ENCODE data around the gene EVPL. TPM values are rescaled to one million over a fixed set of nuclear protein-coding genes. Genes with fewer than 3 reads are reported as not detected.

Gene EVPL
- total and polyA plus RNA-seq, 2 of the 13 experiments (the other 11 are each of a cell fraction or from before 2014, with no cell fraction given): 2.1 to 8.2 TPM

DNA sequence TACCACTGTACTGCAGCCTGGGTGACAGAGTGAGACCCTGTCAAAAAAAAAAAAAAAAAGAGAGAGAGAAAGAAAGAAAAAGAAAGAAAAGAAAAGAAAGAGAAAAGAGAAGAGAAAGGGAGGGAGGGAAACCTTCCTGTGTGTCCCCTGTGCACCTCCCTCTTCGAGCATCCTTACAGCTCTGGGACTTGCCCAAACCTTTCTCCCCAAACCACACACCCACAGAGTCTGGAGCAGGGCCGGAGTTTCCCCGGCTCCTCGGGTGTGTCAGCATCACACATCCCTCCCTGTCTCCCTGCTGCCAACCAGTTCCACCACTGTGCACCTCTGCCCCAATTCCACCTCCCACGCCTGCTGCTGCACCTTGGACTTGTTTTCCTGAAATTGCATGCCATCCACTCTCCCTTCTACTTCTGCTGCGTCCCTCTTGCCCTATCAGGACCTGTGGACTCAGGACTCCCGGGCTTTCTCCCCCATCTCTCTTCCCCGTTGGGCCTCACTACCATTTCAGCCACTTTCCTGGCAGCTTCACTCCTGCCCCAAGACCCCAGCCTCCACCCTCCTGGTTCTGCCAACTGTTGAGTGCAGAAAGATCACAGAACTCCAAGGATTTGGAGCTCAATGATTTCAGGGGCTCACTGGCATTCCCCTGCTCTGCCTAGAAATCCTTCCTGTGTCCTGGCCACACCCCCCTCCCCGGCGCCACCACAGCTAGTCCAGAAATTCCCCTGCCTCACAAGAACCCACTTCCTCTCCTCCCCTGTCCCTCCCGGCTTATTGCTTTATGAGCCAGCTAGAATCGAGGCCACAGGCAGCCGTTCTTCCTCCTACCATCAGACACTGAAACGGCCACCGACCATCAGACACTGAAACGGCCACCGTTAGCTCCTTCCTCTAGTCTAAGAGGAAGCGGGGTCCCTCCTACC, 30.2 kb downstream of the EVPL start (continued):
- TF ChIP-seq, protein P1, sequence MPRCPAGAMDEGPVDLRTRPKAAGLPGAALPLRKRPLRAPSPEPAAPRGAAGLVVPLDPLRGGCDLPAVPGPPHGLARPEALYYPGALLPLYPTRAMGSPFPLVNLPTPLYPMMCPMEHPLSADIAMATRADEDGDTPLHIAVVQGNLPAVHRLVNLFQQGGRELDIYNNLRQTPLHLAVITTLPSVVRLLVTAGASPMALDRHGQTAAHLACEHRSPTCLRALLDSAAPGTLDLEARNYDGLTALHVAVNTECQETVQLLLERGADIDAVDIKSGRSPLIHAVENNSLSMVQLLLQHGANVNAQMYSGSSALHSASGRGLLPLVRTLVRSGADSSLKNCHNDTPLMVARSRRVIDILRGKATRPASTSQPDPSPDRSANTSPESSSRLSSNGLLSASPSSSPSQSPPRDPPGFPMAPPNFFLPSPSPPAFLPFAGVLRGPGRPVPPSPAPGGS (CRISPR knock-in tag; IDR thresholded peaks at IDR 0.05): peak; percentile 81; the same call in 1 of the 2 replicates
- TF ChIP-seq KLF12 (CRISPR knock-in tag; IDR thresholded peaks at IDR 0.05; ENCODE audit: borderline replicate concordance) (peak; percentile 90; the same call in 1 of the 2 replicates), TMF1 (CRISPR knock-in tag; IDR thresholded peaks at IDR 0.05; ENCODE audit: low read depth) (peak; percentile 74; the same call in 1 of the 2 replicates), MTF2 (CRISPR knock-in tag; IDR thresholded peaks at IDR 0.05; ENCODE audit: borderline replicate concordance) (no peak), ZSCAN25 (CRISPR knock-in tag; IDR thresholded peaks at IDR 0.05) (peak; percentile 93), DMAP1 (CRISPR knock-in tag; IDR thresholded peaks at IDR 0.05) (no peak), ARNT2 (CRISPR knock-in tag; IDR thresholded peaks at IDR 0.05; ENCODE audit: low read depth) (no peak), ZNF782 (CRISPR knock-in tag; IDR thresholded peaks at IDR 0.05; ENCODE audit: borderline replicate concordance) (peak; percentile 76; the same call in 1 of the 2 replicates), ZNF121 (CRISPR knock-in tag; IDR thresholded peaks at IDR 0.05) (peak; percentile 43; the same call in 1 of the 2 replicates), KDM4B (CRISPR knock-in tag; IDR thresholded peaks at IDR 0.05) (0 out of 2 replicates have a peak, but pooled peaks have one; percentile 58), FOXK1 (CRISPR knock-in tag; IDR thresholded peaks at IDR 0.05; ENCODE audit: borderline replicate concordance, low read depth) (peak; percentile 72; the same call in 1 of the 2 replicates), ZNF816 (CRISPR knock-in tag; IDR thresholded peaks at IDR 0.05; ENCODE audit: borderline replicate concordance) (no peak; the same call in 1 of the 2 replicates), ZNF180 (CRISPR knock-in tag; IDR thresholded peaks at IDR 0.05; ENCODE audit: borderline replicate concordance, low read depth) (no peak), ZNF746 (CRISPR knock-in tag; IDR thresholded peaks at IDR 0.05) (peak; percentile 54; the same call in 1 of the 2 replicates), ZNF543 (CRISPR knock-in tag; IDR thresholded peaks at IDR 0.05) (no peak)
- TF ChIP-seq, protein P2, sequence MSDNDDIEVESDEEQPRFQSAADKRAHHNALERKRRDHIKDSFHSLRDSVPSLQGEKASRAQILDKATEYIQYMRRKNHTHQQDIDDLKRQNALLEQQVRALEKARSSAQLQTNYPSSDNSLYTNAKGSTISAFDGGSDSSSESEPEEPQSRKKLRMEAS (IDR thresholded peaks at IDR 0.05): peak; percentile 88
- TF ChIP-seq, protein P3, sequence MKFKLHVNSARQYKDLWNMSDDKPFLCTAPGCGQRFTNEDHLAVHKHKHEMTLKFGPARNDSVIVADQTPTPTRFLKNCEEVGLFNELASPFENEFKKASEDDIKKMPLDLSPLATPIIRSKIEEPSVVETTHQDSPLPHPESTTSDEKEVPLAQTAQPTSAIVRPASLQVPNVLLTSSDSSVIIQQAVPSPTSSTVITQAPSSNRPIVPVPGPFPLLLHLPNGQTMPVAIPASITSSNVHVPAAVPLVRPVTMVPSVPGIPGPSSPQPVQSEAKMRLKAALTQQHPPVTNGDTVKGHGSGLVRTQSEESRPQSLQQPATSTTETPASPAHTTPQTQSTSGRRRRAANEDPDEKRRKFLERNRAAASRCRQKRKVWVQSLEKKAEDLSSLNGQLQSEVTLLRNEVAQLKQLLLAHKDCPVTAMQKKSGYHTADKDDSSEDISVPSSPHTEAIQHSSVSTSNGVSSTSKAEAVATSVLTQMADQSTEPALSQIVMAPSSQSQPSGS (CRISPR knock-in tag; IDR thresholded peaks at IDR 0.05): peak; percentile 77
- TF ChIP-seq, protein P4, sequence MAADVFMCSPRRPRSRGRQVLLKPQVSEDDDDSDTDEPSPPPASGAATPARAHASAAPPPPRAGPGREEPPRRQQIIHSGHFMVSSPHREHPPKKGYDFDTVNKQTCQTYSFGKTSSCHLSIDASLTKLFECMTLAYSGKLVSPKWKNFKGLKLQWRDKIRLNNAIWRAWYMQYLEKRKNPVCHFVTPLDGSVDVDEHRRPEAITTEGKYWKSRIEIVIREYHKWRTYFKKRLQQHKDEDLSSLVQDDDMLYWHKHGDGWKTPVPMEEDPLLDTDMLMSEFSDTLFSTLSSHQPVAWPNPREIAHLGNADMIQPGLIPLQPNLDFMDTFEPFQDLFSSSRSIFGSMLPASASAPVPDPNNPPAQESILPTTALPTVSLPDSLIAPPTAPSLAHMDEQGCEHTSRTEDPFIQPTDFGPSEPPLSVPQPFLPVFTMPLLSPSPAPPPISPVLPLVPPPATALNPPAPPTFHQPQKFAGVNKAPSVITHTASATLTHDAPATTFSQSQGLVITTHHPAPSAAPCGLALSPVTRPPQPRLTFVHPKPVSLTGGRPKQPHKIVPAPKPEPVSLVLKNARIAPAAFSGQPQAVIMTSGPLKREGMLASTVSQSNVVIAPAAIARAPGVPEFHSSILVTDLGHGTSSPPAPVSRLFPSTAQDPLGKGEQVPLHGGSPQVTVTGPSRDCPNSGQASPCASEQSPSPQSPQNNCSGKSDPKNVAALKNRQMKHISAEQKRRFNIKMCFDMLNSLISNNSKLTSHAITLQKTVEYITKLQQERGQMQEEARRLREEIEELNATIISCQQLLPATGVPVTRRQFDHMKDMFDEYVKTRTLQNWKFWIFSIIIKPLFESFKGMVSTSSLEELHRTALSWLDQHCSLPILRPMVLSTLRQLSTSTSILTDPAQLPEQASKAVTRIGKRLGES (CRISPR knock-in tag; IDR thresholded peaks at IDR 0.05; ENCODE audit: borderline replicate concordance): no peak
- TF ChIP-seq, protein P5, sequence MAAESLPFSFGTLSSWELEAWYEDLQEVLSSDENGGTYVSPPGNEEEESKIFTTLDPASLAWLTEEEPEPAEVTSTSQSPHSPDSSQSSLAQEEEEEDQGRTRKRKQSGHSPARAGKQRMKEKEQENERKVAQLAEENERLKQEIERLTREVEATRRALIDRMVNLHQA (CRISPR knock-in tag; IDR thresholded peaks at IDR 0.05): no peak
- TF ChIP-seq, protein P6, sequence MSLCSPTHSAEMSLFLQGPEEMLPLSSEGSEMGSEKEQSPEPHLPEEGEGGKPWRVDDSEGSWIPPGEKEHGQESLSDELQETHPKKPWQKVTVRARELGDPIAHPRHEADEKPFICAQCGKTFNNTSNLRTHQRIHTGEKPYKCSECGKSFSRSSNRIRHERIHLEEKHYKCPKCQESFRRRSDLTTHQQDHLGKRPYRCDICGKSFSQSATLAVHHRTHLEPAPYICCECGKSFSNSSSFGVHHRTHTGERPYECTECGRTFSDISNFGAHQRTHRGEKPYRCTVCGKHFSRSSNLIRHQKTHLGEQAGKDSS (CRISPR knock-in tag; IDR thresholded peaks at IDR 0.05; ENCODE audit: borderline replicate concordance, low read depth): peak; percentile 69; the same call in 1 of the 2 replicates

Measured in HepG2 (cell line).